ENCODE measurements around the gene SLC16A3. TPM values are rescaled to one million over a fixed set of nuclear protein-coding genes. Genes with fewer than 3 reads are reported as not detected.

SLC16A3 gene
- total and polyA plus RNA-seq, 2 experiments from 2014 or later: 63.2 to 313 TPM

GRCh38 chr17:82278786-82279391 lies 50.0 kb downstream of the SLC16A3 start:
- no peak overlapping the region for H3K4me3 ChIP-seq
- no peaks in the 10 kb centered on the region for H3K27me3 ChIP-seq
- H3K4me1 ChIP-seq (ENCODE audit: low read depth): no peaks in the 10 kb centered on the region
- no peak for DNase-seq (ENCODE audit: low read depth in 1 of 2, low spot score in 1 of 2)
- H3K27ac ChIP-seq: no peak overlapping the region
- no peaks in the 10 kb centered on the region for H3K9me3 ChIP-seq (ENCODE audit: low read depth)
- TF ChIP-seq CTCF (IDR thresholded peaks at IDR 0.05; ENCODE audit: low read depth, low read length): no peak
- H3K36me3 ChIP-seq: no peaks in the 10 kb centered on the region

GRCh38 chr17:82280537-82280936 lies 51.7 kb downstream of the SLC16A3 start:
- Histone ChIP-seq H3K27ac (no peak overlapping the region), H3K4me3 (no peak overlapping the region), H3K4me1 (ENCODE audit: low read depth) (no peaks in the 10 kb centered on the region), H3K27me3 (no peaks in the 10 kb centered on the region), H3K9me3 (ENCODE audit: low read depth) (no peaks in the 10 kb centered on the region), H3K36me3 (no peaks in the 10 kb centered on the region)
- TF ChIP-seq CTCF (IDR thresholded peaks at IDR 0.05; ENCODE audit: low read depth, low read length): no peak
- DNase-seq (ENCODE audit: low read depth in 1 of 2, low spot score in 1 of 2): no peak

- DNase-seq (ENCODE audit: low read depth in 1 of 2, low spot score in 1 of 2): no peak
- Histone ChIP-seq H3K4me3 (no peak overlapping the region), H3K27me3 (no peaks in the 10 kb centered on the region)
These were observed 52.2 kb downstream of the SLC16A3 start for GRCh38 chr17:82281076-82281475.

GRCh38 chr17:82281502-82282238 lies 52.8 kb downstream of the SLC16A3 start:
- no peaks in the 10 kb centered on the region for H3K4me1 ChIP-seq (ENCODE audit: low read depth)
- H3K4me3 ChIP-seq: no peak overlapping the region
- H3K27me3 ChIP-seq: no peaks in the 10 kb centered on the region
- no peak for TF ChIP-seq CTCF (IDR thresholded peaks at IDR 0.05; ENCODE audit: low read depth, low read length)
- no peak overlapping the region for H3K27ac ChIP-seq
- H3K9me3 ChIP-seq (ENCODE audit: low read depth): no peaks in the 10 kb centered on the region
- no peaks in the 10 kb centered on the region for H3K36me3 ChIP-seq
- no peak for DNase-seq (ENCODE audit: low read depth in 1 of 2, low spot score in 1 of 2)

More at GRCh38 chr17:82281076-82281475, 52.2 kb downstream of the SLC16A3 start:
- Histone ChIP-seq H3K36me3 (no peaks in the 10 kb centered on the region), H3K9me3 (ENCODE audit: low read depth) (no peaks in the 10 kb centered on the region), H3K27ac (no peak overlapping the region), H3K4me1 (ENCODE audit: low read depth) (no peaks in the 10 kb centered on the region)
- TF ChIP-seq CTCF (IDR thresholded peaks at IDR 0.05; ENCODE audit: low read depth, low read length): no peak

GRCh38 chr17:82282239-82283207 lies 53.7 kb downstream of the SLC16A3 start:
- H3K4me3 ChIP-seq: no peak overlapping the region
- H3K27ac ChIP-seq: no peak overlapping the region
- DNase-seq (ENCODE audit: low read depth in 1 of 2, low spot score in 1 of 2): no peak
- no peaks in the 10 kb centered on the region for H3K9me3 ChIP-seq (ENCODE audit: low read depth)
- H3K27me3 ChIP-seq: no peaks in the 10 kb centered on the region
- no peak for TF ChIP-seq CTCF (IDR thresholded peaks at IDR 0.05; ENCODE audit: low read depth, low read length)
- H3K36me3 ChIP-seq: no peaks in the 10 kb centered on the region
- no peaks in the 10 kb centered on the region for H3K4me1 ChIP-seq (ENCODE audit: low read depth)

Measured in cardiac muscle cell (in vitro differentiated cells and primary cell).